A549 (cell line): ENCODE results near the gene SPRYD4. TPM values are rescaled to one million over a fixed set of nuclear protein-coding genes. Genes with fewer than 3 reads are reported as not detected.
"Not testable (repeated sequence)": the region's sequence is repeated elsewhere in the genome, so short reads cannot be mapped to it uniquely, and the experiment has no call there.

ENCODE experiments used
- ATAC-seq, 2 experiments: fragments of 200-7000 bp in 1 of 2; fragments of >200 bp in 1 of 2; cut with Nextera tagmentation in 1 of 2; cut with Tn5 transposase in 1 of 2; 3 replicates each; pipeline versions ENCODE4 v1.8.0 to v1.9.1; 2018 to 2020; ENCODE audit warnings: mild to moderate bottlenecking in 1 of 2, moderate library complexity in 1 of 2
- CTCF ChIA-PET: fragments of 300-600 bp; sonication (Branson Sonifier 250); formaldehyde crosslinking; extraction: SDS; loops from one replicate; lab custom pipeline; 2021; ENCODE audit warnings: antibody characterized with exemption, inconsistent platforms; lab: Yijun Ruan, JAX
- POLR2A ChIA-PET: fragments of 350-600 bp; formaldehyde crosslinking; extraction: SDS; loops from one replicate; lab custom pipeline; 2021; ENCODE audit warnings: antibody characterized with exemption, inconsistent platforms; lab: Yijun Ruan, JAX
- DNase-seq, 2 experiments: peaks; one replicate each; pipeline versions ENCODE4 v3.0.0 to v3.0.0-alpha.2; 2011 to 2016; ENCODE audit warnings: low read depth in 1 of 2, low spot score in 1 of 2
- FAIRE-seq: peaks from 2 replicates; lab custom pipeline; 2011; peaks lifted over from hg19 to GRCh38; lab: Jason Lieb, UNC
- H3K27ac ChIP-seq, 2 experiments: fragments of >200 bp; sonication (Bioruptor Twin); formaldehyde crosslinking; 3 replicates each; pipeline ENCODE4 v1.5.1; 2016 to 2017
- H3K4me1 ChIP-seq: fragments of >200 bp; sonication (Bioruptor Twin); formaldehyde crosslinking; 3 replicates; pipeline ENCODE4 v1.6.1; 2016
- H3K4me2 ChIP-seq: fragments of >200 bp; sonication (Bioruptor Twin); formaldehyde crosslinking; 3 replicates; pipeline ENCODE4 v1.6.1; 2016
- H3K4me3 ChIP-seq: fragments of >200 bp; sonication (Bioruptor Twin); formaldehyde crosslinking; 3 replicates; pipeline ENCODE4 v1.5.1; 2016
- H3K9me3 ChIP-seq: fragments of >200 bp; sonication (Bioruptor Twin); formaldehyde crosslinking; 3 replicates; pipeline ENCODE4 v1.6.1; 2016
- CTCF ChIP-seq: fragments of >200 bp; sonication (Bioruptor Twin); formaldehyde crosslinking; IDR thresholded peaks from 3 replicates; pipeline ENCODE4 v1.5.1; 2016
- EHF ChIP-seq: fragments of 250-450 bp; sonication (Bioruptor Pico); IDR thresholded peaks from 2 replicates; pipeline ENCODE4 v1.5.0; 2020; ENCODE audit warnings: mild to moderate bottlenecking
- FOSB ChIP-seq: fragments of 250-450 bp; sonication (Bioruptor Pico); IDR thresholded peaks from 2 replicates; pipeline ENCODE4 v1.5.0; 2020; ENCODE audit warnings: mild to moderate bottlenecking, moderate library complexity
- HOXB13 ChIP-seq: fragments of 250-450 bp; sonication (Bioruptor Pico); IDR thresholded peaks from 2 replicates; pipeline ENCODE4 v1.5.0; 2020; ENCODE audit warnings: low read depth, mild to moderate bottlenecking, moderate library complexity
- RAD21 ChIP-seq, 2 experiments: fragments of >200 bp in 1 of 2; sonication (Bioruptor Twin) in 1 of 2; formaldehyde crosslinking in 1 of 2; IDR thresholded peaks in 1 of 2; conservative IDR thresholded peaks in 1 of 2; 2 replicates in 1 of 2; 3 replicates in 1 of 2; pipeline ENCODE4 v1.6.1; 2012 to 2018; ENCODE audit warnings: inconsistent platforms in 1 of 2
- SMC3 ChIP-seq: fragments of >200 bp; sonication (Bioruptor Twin); formaldehyde crosslinking; IDR thresholded peaks from 3 replicates; pipeline ENCODE4 v1.6.1; 2018; ENCODE audit warnings: inconsistent platforms
- ZNF302 ChIP-seq: fragments of 250-450 bp; sonication (Bioruptor Pico); IDR thresholded peaks from 2 replicates; pipeline ENCODE4 v1.9.0; 2021; ENCODE audit warnings: inconsistent platforms, mild to moderate bottlenecking, moderate library complexity
- WGBS: methylation state at CpG from one replicate; pipeline ENCODE4 v1.1.6; 2017; ENCODE audit errors: missing lambda C conversion rate; 5-methylcytosine and 5-hydroxymethylcytosine counted together
- polyA plus RNA-seq, 4 experiments: library from polyadenylated mRNA; depleted of rRNA in 3 of 4; stranded (reverse); fragments of >200 nt; fragmentation: RNase III in 1 of 4; extraction: RNeasy Plus Mini Kit Qiagen cat#74134 plus additional on column Dnase treatment in 1 of 4; gene quantifications; 2 replicates in 3 of 4; 3 replicates in 1 of 4; pipeline ENCODE4 v1.2.3, GENCODE V29; 2011 to 2017

Gene SPRYD4
- polyA plus RNA-seq, 2 of the 4 experiments (the other 2 are of a cell fraction) = 2.2 to 3.5 TPM

- H3K9me3 ChIP-seq, ATAC-seq, POLR2A ChIA-PET, CTCF ChIA-PET, H3K4me3 ChIP-seq, FAIRE-seq: not testable (repeated sequence)
- TF ChIP-seq FOSB (CRISPR knock-in tag) (peak; percentile 33; the same call in 1 of the 2 replicates), HOXB13 (CRISPR knock-in tag) (peak; percentile 63; the same call in 1 of the 2 replicates), EHF (CRISPR knock-in tag) (0 out of 2 replicates have a peak, but pooled peaks have one; percentile 32), ZNF302 (peak; percentile 77; the same call in 1 of the 2 replicates)
- Histone ChIP-seq H3K4me1 (peaks cover 15% of the 10 kb centered on the region), H3K4me2 (peak overlapping the region; percentile 15; the same call in 1 of the 3 replicates), H3K27ac (peak overlapping the region in 1 of 2 experiments; percentile 38; a peak in 1 of 6 replicates)
- 78% methylated on average over 16 of the region's 31 CpGs for WGBS
- DNase-seq = peak in 1 of 2 experiments; percentile 30
These were observed 25.2 kb downstream of the SPRYD4 start for GRCh38 chr12:56493409-56494105.

- H3K9me3 ChIP-seq, CTCF ChIA-PET, H3K4me2 ChIP-seq, POLR2A ChIA-PET, DNase-seq, ATAC-seq, FAIRE-seq, H3K4me3 ChIP-seq, H3K27ac ChIP-seq: not testable (repeated sequence)
- peaks cover 14% of the 10 kb centered on the region for H3K4me1 ChIP-seq
- WGBS = 94% methylated on average over 7 of the region's 15 CpGs
These were observed 25.7 kb downstream of the SPRYD4 start for GRCh38 chr12:56494106-56494415.

- WGBS = 95% methylated on average over 22 of the region's 27 CpGs
- ATAC-seq, CTCF ChIA-PET, DNase-seq, POLR2A ChIA-PET, H3K27ac ChIP-seq, FAIRE-seq, H3K4me3 ChIP-seq, H3K9me3 ChIP-seq, H3K4me2 ChIP-seq: not testable (repeated sequence)
- peaks cover 14% of the 10 kb centered on the region for H3K4me1 ChIP-seq
These were observed 26.1 kb downstream of the SPRYD4 start for GRCh38 chr12:56494481-56494880.

- WGBS = 10% methylated on average over 14 of the region's 17 CpGs
- H3K9me3 ChIP-seq, H3K4me3 ChIP-seq, FAIRE-seq, POLR2A ChIA-PET: not testable (repeated sequence)
- Histone ChIP-seq H3K27ac (peak overlapping the region in 1 of 2 experiments; percentile 56; a peak in 1 of 6 replicates), H3K4me1 (peaks cover 14% of the 10 kb centered on the region), H3K4me2 (peak overlapping the region; percentile 63)
- CTCF ChIA-PET = interaction anchor here (0.6 to 1.6 kb wide), 7 partner anchors 8 to 95 kb away, joined by 3 to 5 read pairs (median 4); no protein-coding TSS in a partner anchor
- ATAC-seq = peak in 1 of 2 experiments; percentile 72; a peak in 3 of 6 replicates
- peak; percentile 24; the same call in 1 of the 3 replicates for TF ChIP-seq SMC3
- peak; percentile 24 to 51; a peak in 3 of 5 replicates for TF ChIP-seq RAD21 (conservative IDR thresholded peaks at IDR 0.05 in 1 of 2, IDR thresholded peaks at IDR 0.05 in 1 of 2)
- peak; percentile 35; the same call in 1 of the 3 replicates for TF ChIP-seq CTCF
- peak in 1 of 2 experiments; percentile 52 for DNase-seq
These were observed 28.3 kb downstream of the SPRYD4 start for GRCh38 chr12:56496704-56497103.

GRCh38 chr12:56498126-56498902 is 29.9 kb downstream of the SPRYD4 start:
- H3K27ac ChIP-seq, H3K4me1 ChIP-seq, H3K4me3 ChIP-seq, FAIRE-seq, ATAC-seq, H3K4me2 ChIP-seq, H3K9me3 ChIP-seq, DNase-seq, POLR2A ChIA-PET: not testable (repeated sequence)
- 80% methylated on average over 14 of the region's 14 CpGs for WGBS
- CTCF ChIA-PET = interaction anchor here (0.7 to 1.6 kb wide), 3 partner anchors 9 to 506 kb away, joined by 3 to 5 read pairs (median 4); no protein-coding TSS in a partner anchor

GRCh38 chr12:56499452-56499851 is 31.1 kb downstream of the SPRYD4 start:
- CTCF ChIA-PET, POLR2A ChIA-PET, H3K4me3 ChIP-seq, H3K4me1 ChIP-seq, ATAC-seq, DNase-seq, H3K4me2 ChIP-seq, H3K9me3 ChIP-seq, FAIRE-seq, H3K27ac ChIP-seq: not testable (repeated sequence)
- 73% methylated on average over 9 of the region's 9 CpGs for WGBS

GRCh38 chr12:56499879-56500278 is 31.5 kb downstream of the SPRYD4 start:
- POLR2A ChIA-PET, CTCF ChIA-PET, DNase-seq, H3K27ac ChIP-seq, H3K4me1 ChIP-seq, H3K4me3 ChIP-seq, ATAC-seq, H3K9me3 ChIP-seq, FAIRE-seq, H3K4me2 ChIP-seq: not testable (repeated sequence)
- WGBS = 85% methylated on average over 13 of the region's 13 CpGs
